IMR-90 (cell line): ENCODE results near the gene ILRUN. TPM values are rescaled to one million over a fixed set of nuclear protein-coding genes. Genes with fewer than 3 reads are reported as not detected.
A peak's percentile ranks its signal among the peaks of the same experiment; 100 is the strongest.

ENCODE experiments used
- ATAC-seq: fragments of 200-7000 bp; cut with Tn5 transposase; 2 replicates; pipeline ENCODE4 v1.9.1; 2020; ENCODE audit warnings: low read depth, mild to moderate bottlenecking, moderate library complexity
- BruUV-seq: library from RNA; stranded (reverse); fragments of 400-500 nt; replicated peaks from 2 replicates; lab custom pipeline; 2021; lab: Mats Ljungman, UMichigan
- CTCF ChIA-PET: fragments of 300-600 bp; formaldehyde crosslinking; extraction: SDS; loops from one replicate; lab custom pipeline; 2021; ENCODE audit warnings: antibody characterized with exemption; lab: Yijun Ruan, JAX
- POLR2A ChIA-PET: fragments of 300-600 bp; sonication (Branson Sonifier 250); formaldehyde crosslinking; loops from one replicate; lab custom pipeline; 2022; ENCODE audit warnings: antibody characterized with exemption; ENCODE audit not compliant: unreplicated experiment; lab: Charles Lee
- DNase-seq: peaks from one replicate; pipeline ENCODE4 v3.0.0; 2013
- H2AFZ ChIP-seq: replicated peaks from 2 replicates; pipeline ENCODE3; 2013; ENCODE audit warnings: low read length, mild to moderate bottlenecking; ENCODE audit not compliant: poor library complexity
- H2AK5ac ChIP-seq: 2 replicates; pipeline ENCODE4 v1.6.1; 2013; ENCODE audit warnings: low read depth, low read length, inconsistent platforms
- H2AK9ac ChIP-seq: replicated peaks from 2 replicates; pipeline ENCODE3; 2013; ENCODE audit warnings: mild to moderate bottlenecking, low read depth, low read length, moderate library complexity; ENCODE audit not compliant: poor library complexity
- H2BK120ac ChIP-seq: 2 replicates; pipeline ENCODE4 v1.6.1; 2013; ENCODE audit warnings: low read depth, low read length, inconsistent platforms
- H2BK15ac ChIP-seq: 3 replicates; pipeline ENCODE4 v1.6.1; 2013; ENCODE audit warnings: low read depth, low read length, inconsistent platforms
- H2BK20ac ChIP-seq: 2 replicates; pipeline ENCODE4 v1.6.1; 2013; ENCODE audit warnings: low read depth, mild to moderate bottlenecking, inconsistent platforms, low read length, moderate library complexity
- H2BK5ac ChIP-seq: 2 replicates; pipeline ENCODE4 v1.6.1; 2013; ENCODE audit warnings: mild to moderate bottlenecking, low read depth, low read length, inconsistent platforms; ENCODE audit not compliant: poor library complexity, severe bottlenecking
- H3K14ac ChIP-seq: replicated peaks from 2 replicates; pipeline ENCODE4 v1.6.1; 2013; ENCODE audit warnings: low read depth, low read length, inconsistent platforms
- H3K18ac ChIP-seq: 2 replicates; pipeline ENCODE4 v1.6.1; 2013; ENCODE audit warnings: low read depth, low read length, control low read depth
- H3K23ac ChIP-seq: 2 replicates; pipeline ENCODE4 v1.6.1; 2013; ENCODE audit warnings: low read depth, low read length, inconsistent platforms
- H3K27ac ChIP-seq: 2 replicates; pipeline ENCODE4 v1.5.1; 2013; ENCODE audit warnings: mild to moderate bottlenecking, control low read depth, low read length; ENCODE audit not compliant: insufficient read depth
- H3K27me3 ChIP-seq: 2 replicates; pipeline ENCODE4 v1.6.1; 2013; ENCODE audit warnings: low read length; ENCODE audit not compliant: control insufficient read depth, insufficient read depth
- H3K36me3 ChIP-seq: 2 replicates; pipeline ENCODE4 v1.6.1; 2013; ENCODE audit warnings: low read length, mixed read lengths; ENCODE audit not compliant: control insufficient read depth, insufficient read depth
- H3K4ac ChIP-seq: 2 replicates; pipeline ENCODE4 v1.6.1; 2013; ENCODE audit warnings: low read depth, low read length, inconsistent platforms
- H3K4me1 ChIP-seq: 2 replicates; pipeline ENCODE4 v1.6.1; 2013; ENCODE audit warnings: low read length, mixed read lengths; ENCODE audit not compliant: control insufficient read depth, insufficient read depth
- H3K4me2 ChIP-seq: 2 replicates; pipeline ENCODE4 v1.6.1; 2013; ENCODE audit warnings: low read depth, mild to moderate bottlenecking, control low read depth, low read length, moderate library complexity
- H3K4me3 ChIP-seq: 2 replicates; pipeline ENCODE4 v1.5.1; 2013; ENCODE audit warnings: low read depth, mild to moderate bottlenecking, control low read depth, low read length, moderate library complexity; ENCODE audit not compliant: insufficient read depth
- H3K56ac ChIP-seq: 2 replicates; pipeline ENCODE4 v1.6.1; 2013; ENCODE audit warnings: low read length, inconsistent platforms; ENCODE audit not compliant: insufficient read depth; ENCODE audit errors: extremely low read depth
- H3K79me1 ChIP-seq, 2 experiments: 2 replicates each; pipeline ENCODE4 v1.6.1; 2013; ENCODE audit warnings: low read length in 2 of 2, inconsistent platforms in 1 of 2, low read depth in 1 of 2
- H3K9ac ChIP-seq: 2 replicates; pipeline ENCODE4 v1.6.1; 2013; ENCODE audit warnings: low read depth, low read length, control low read depth
- H3K9me1 ChIP-seq: 2 replicates; pipeline ENCODE4 v1.6.1; 2013; ENCODE audit warnings: low read length, inconsistent platforms; ENCODE audit not compliant: insufficient read depth
- H3K9me3 ChIP-seq: 2 replicates; pipeline ENCODE4 v1.6.1; 2013; ENCODE audit warnings: low read length; ENCODE audit not compliant: control insufficient read depth, insufficient read depth
- H4K20me1 ChIP-seq: 2 replicates; pipeline ENCODE4 v1.6.1; 2013; ENCODE audit warnings: low read length, inconsistent platforms; ENCODE audit not compliant: insufficient read depth
- H4K5ac ChIP-seq: 2 replicates; pipeline ENCODE4 v1.6.1; 2013; ENCODE audit warnings: mild to moderate bottlenecking, low read depth, low read length, control low read depth
- H4K8ac ChIP-seq, 2 experiments: 2 replicates each; pipeline ENCODE4 v1.6.1; 2013; ENCODE audit warnings: low read depth in 2 of 2, low read length in 2 of 2, control low read depth in 1 of 2, inconsistent platforms in 1 of 2
- H4K91ac ChIP-seq: 2 replicates; pipeline ENCODE4 v1.6.1; 2013; ENCODE audit warnings: low read depth, low read length, inconsistent platforms; ENCODE audit not compliant: insufficient read depth
- BHLHE40 ChIP-seq: fragments of 150-350 bp; IDR thresholded peaks from 2 replicates; pipeline ENCODE4 v1.6.1; 2016; ENCODE audit warnings: mild to moderate bottlenecking, low read depth, low read length
- ELK1 ChIP-seq: fragments of 150-350 bp; IDR thresholded peaks from 2 replicates; pipeline ENCODE4 v1.6.1; 2016; ENCODE audit warnings: low read depth, mild to moderate bottlenecking, low read length, moderate library complexity, borderline replicate concordance
- MAFK ChIP-seq: IDR thresholded peaks from 2 replicates; pipeline ENCODE4 v1.6.1; 2012; ENCODE audit warnings: low read depth, low read length, improper control_type of control experiment
- MXI1 ChIP-seq: IDR thresholded peaks from 2 replicates; pipeline ENCODE4 v1.6.1; 2012; ENCODE audit warnings: low read depth, mild to moderate bottlenecking, low read length, moderate library complexity, borderline replicate concordance
- NFE2L2 ChIP-seq: fragments of 150-350 bp; IDR thresholded peaks from 2 replicates; pipeline ENCODE4 v1.6.1; 2016; ENCODE audit warnings: low read depth, mild to moderate bottlenecking, low read length
- POLR2A ChIP-seq: IDR thresholded peaks from 2 replicates; pipeline ENCODE4 v1.6.1; 2012; ENCODE audit warnings: mild to moderate bottlenecking, low read depth, low read length
- RCOR1 ChIP-seq: IDR thresholded peaks from 2 replicates; pipeline ENCODE4 v1.6.1; 2012; ENCODE audit warnings: mild to moderate bottlenecking, low read length, improper control_type of control experiment; ENCODE audit not compliant: insufficient replicate concordance
- RFX5 ChIP-seq: IDR thresholded peaks from 2 replicates; pipeline ENCODE4 v1.8.0; 2012; ENCODE audit warnings: low read depth, mild to moderate bottlenecking, low read length, moderate library complexity
- SMC3 ChIP-seq: fragments of 150-350 bp; IDR thresholded peaks from 2 replicates; pipeline ENCODE4 v1.6.1; 2016; ENCODE audit warnings: low read depth, mild to moderate bottlenecking, antibody characterized with exemption, low read length, moderate library complexity
- USF2 ChIP-seq: fragments of 150-350 bp; IDR thresholded peaks from 2 replicates; pipeline ENCODE4 v1.6.1; 2017; ENCODE audit warnings: mild to moderate bottlenecking, antibody characterized with exemption, low read length, low read depth
- WGBS, 2 experiments: methylation state at CpG; one replicate each; pipeline versions ENCODE4 v1.1.5 to v1.1.7; 2013; ENCODE audit warnings: missing lambda C conversion rate in 2 of 2; ENCODE audit not compliant: insufficient read length in 1 of 2; ENCODE audit errors: extremely low coverage in 2 of 2; 5-methylcytosine and 5-hydroxymethylcytosine counted together
- dilution Hi-C: fragments of 300-500 bp; cut with HindIII; formaldehyde crosslinking; loops from one replicate; pipeline ENCODE4 v1.14.3; 2018; ENCODE audit warnings: low sequenced_read_pairs; ENCODE audit not compliant: unreplicated experiment
- in situ Hi-C: fragments of 300-500 bp; cut with MboI; formaldehyde crosslinking; loops from 3 replicates; pipeline ENCODE4 v1.14.3; 2019; ENCODE audit warnings: low sequenced_read_pairs, inconsistent platforms, mixed read lengths
- intact Hi-C: fragments of 100-400 bp; cut with micrococcal nuclease; formaldehyde crosslinking; loops from 2 replicates; pipeline ENCODE4 v1.10.0; 2022
- polyA plus RNA-seq, 3 experiments: library from polyadenylated mRNA; depleted of rRNA; stranded (reverse); fragments of >200 nt; gene quantifications; 2 replicates each; pipeline ENCODE4 v1.2.3, GENCODE V29; 2012; ENCODE audit warnings: low replicate concordance in 1 of 3
- total RNA-seq: library from RNA; depleted of rRNA; stranded (reverse); fragments of >200 nt; gene quantifications from 2 replicates; pipeline ENCODE4 v1.2.3, GENCODE V29; 2012

Gene ILRUN
- total and polyA plus RNA-seq, 2 of the 4 experiments (the other 2 are of a cell fraction), result 25.4 to 29.9 TPM

- ChIA-PET CTCF (no interaction called here), POLR2A (no interaction called here)
- peak overlapping the region in 1 of 2 experiments; percentile 30; a peak in 1 of 4 replicates for H4K8ac ChIP-seq
- no peak overlapping the region for H3K4ac ChIP-seq
- dilution Hi-C loops, result no loop called here
- BruUV-seq, result no TSS peak
- H3K36me3 ChIP-seq, result no peaks in the 10 kb centered on the region
- H3K4me2 ChIP-seq, result no peak overlapping the region
- no peak overlapping the region for H2AFZ ChIP-seq
- no peak overlapping the region for H4K5ac ChIP-seq
- H3K27ac ChIP-seq, result no peak overlapping the region
- H4K91ac ChIP-seq, result no peak overlapping the region
- H2BK15ac ChIP-seq, result no peak overlapping the region
- no peak overlapping the region for H3K18ac ChIP-seq
- H3K4me1 ChIP-seq, result peaks cover 18% of the 10 kb centered on the region
- H3K4me3 ChIP-seq, result no peak overlapping the region
- no peaks in the 10 kb centered on the region for H3K9me3 ChIP-seq
- no peak overlapping the region for H2BK120ac ChIP-seq
- no peak for TF ChIP-seq NFE2L2
- no peak for TF ChIP-seq BHLHE40
- TF ChIP-seq MXI1, result no peak
- TF ChIP-seq RCOR1, result no peak
- no peak for TF ChIP-seq RFX5
- TF ChIP-seq MAFK, result no peak
- no peak for TF ChIP-seq SMC3
- no peak for TF ChIP-seq ELK1
- TF ChIP-seq USF2, result no peak
- no peak for TF ChIP-seq POLR2A
- no peak overlapping the region for H2AK9ac ChIP-seq
- H3K56ac ChIP-seq, result no peak overlapping the region
- ATAC-seq (no peak), DNase-seq (no peak)
- WGBS, 2 experiments, result no CpG with 5 or more reads among the region's 1 CpG
- in situ Hi-C loops, result no loop called here
- H3K27me3 ChIP-seq, result no peaks in the 10 kb centered on the region
- H3K23ac ChIP-seq, result no peak overlapping the region; the same call in 1 of the 2 replicates
- no peak overlapping the region for H3K14ac ChIP-seq
- intact Hi-C loops, result no loop called here
- H3K9ac ChIP-seq, result no peak overlapping the region
- peaks cover 9% of the 10 kb centered on the region; the same call in 1 of the 2 replicates for H4K20me1 ChIP-seq
- H3K79me1 ChIP-seq, result peaks cover 24 to 66% of the 10 kb centered on the region in 2 experiments
- peaks cover 15% of the 10 kb centered on the region for H3K9me1 ChIP-seq
- H2BK20ac ChIP-seq, result no peak overlapping the region
- H2BK5ac ChIP-seq, result no peak overlapping the region
- peak overlapping the region; percentile 13; the same call in 1 of the 2 replicates for H2AK5ac ChIP-seq
Observed at GRCh38 chr6:34661357-34661756, 35.2 kb downstream of the ILRUN start.
